Measurements from ENCODE around the gene GTF3C2. TPM values are rescaled to one million over a fixed set of nuclear protein-coding genes. Genes with fewer than 3 reads are reported as not detected.

GTF3C2 gene
- total and polyA plus RNA-seq, 2 of the 4 experiments (the other 2 are of a cell fraction), result 25.5 to 36.9 TPM

DNA sequence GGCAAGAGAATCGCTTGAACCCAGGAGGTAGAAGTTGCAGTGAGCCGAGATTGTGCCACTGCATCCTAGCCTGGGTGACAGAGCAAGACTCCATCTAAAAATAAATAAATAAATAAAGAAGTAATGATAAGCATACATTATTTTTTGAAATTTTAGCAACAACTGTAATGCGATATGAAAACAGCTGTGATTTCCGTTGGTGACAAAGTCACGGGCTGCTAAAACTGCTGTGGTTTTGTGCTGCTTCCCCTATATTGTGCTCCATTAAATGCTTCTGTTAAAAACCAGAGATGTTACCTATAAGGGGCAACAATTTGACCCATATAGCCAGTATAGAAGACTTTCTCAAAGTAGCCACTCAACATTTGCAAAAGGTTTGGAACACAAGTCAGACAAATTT, 66.0 kb downstream of the GTF3C2 start:
- Histone ChIP-seq H3K9me3 (ENCODE audit: control insufficient read depth, insufficient read depth, low read length) (no peaks in the 10 kb centered on the region), H2AFZ (replicated peaks; ENCODE audit: low read length, poor library complexity) (no peak overlapping the region), H4K91ac (ENCODE audit: insufficient read depth, low read depth, low read length) (no peak overlapping the region), H3K4me2 (ENCODE audit: low read depth, low read length) (no peak overlapping the region), H2BK15ac (ENCODE audit: low read depth, low read length) (no peak overlapping the region), H3K27me3 (ENCODE audit: control insufficient read depth, insufficient read depth, low read length) (peaks cover 7% of the 10 kb centered on the region), H3K18ac (ENCODE audit: low read depth, low read length) (no peak overlapping the region), H3K56ac (ENCODE audit: extremely low read depth, insufficient read depth, low read length) (no peak overlapping the region), H2BK20ac (ENCODE audit: low read depth, low read length) (no peak overlapping the region), H3K4me1 (ENCODE audit: control insufficient read depth, insufficient read depth, low read length) (peaks cover 11% of the 10 kb centered on the region), H3K4ac (ENCODE audit: low read depth, low read length) (no peak overlapping the region), H3K9me1 (ENCODE audit: insufficient read depth, low read length) (peaks cover 10% of the 10 kb centered on the region), H3K9ac (ENCODE audit: low read depth, low read length) (no peak overlapping the region), H3K36me3 (ENCODE audit: control insufficient read depth, insufficient read depth, low read length) (no peaks in the 10 kb centered on the region), H4K8ac (ENCODE audit: low read depth in 2 of 2, low read length in 2 of 2) (no peak overlapping the region), H4K5ac (ENCODE audit: low read depth, low read length) (no peak overlapping the region), H3K4me3 (ENCODE audit: insufficient read depth, low read depth, low read length) (no peak overlapping the region), H3K14ac (replicated peaks; ENCODE audit: low read depth, low read length) (no peak overlapping the region), H2AK9ac (replicated peaks; ENCODE audit: low read depth, low read length, poor library complexity) (no peak overlapping the region), H2BK5ac (ENCODE audit: low read depth, low read length, poor library complexity, severe bottlenecking) (no peak overlapping the region), H3K27ac (ENCODE audit: insufficient read depth, low read length) (no peak overlapping the region), H3K79me1 (ENCODE audit: low read depth in 1 of 2, low read length in 2 of 2) (no peaks in the 10 kb centered on the region), H4K20me1 (ENCODE audit: insufficient read depth, low read length) (no peaks in the 10 kb centered on the region; the same call in 1 of the 2 replicates), H3K23ac (ENCODE audit: low read depth, low read length) (no peak overlapping the region), H2AK5ac (ENCODE audit: low read depth, low read length) (no peak overlapping the region), H2BK120ac (ENCODE audit: low read depth, low read length) (no peak overlapping the region)
- POLR2A ChIA-PET (ENCODE audit: unreplicated experiment), result no interaction called here
- BruUV-seq (replicated peaks), result no TSS peak
- WGBS, 2 experiments (ENCODE audit: extremely low coverage in 2 of 2, insufficient read length in 1 of 2), result no CpG with 5 or more reads among the region's 5 CpGs
- intact Hi-C loops (cut with micrococcal nuclease) (no loop called here), in situ Hi-C loops (cut with MboI; ENCODE audit: low sequenced_read_pairs) (no loop called here), dilution Hi-C loops (cut with HindIII; ENCODE audit: low sequenced_read_pairs, unreplicated experiment) (no loop called here)
- DNase-seq, result no peak
- CTCF ChIA-PET, result interaction anchor here (1.4 kb wide), 1 partner anchor 10 kb away, joined by 4 read pairs; no protein-coding TSS in a partner anchor
- no peak for ATAC-seq (ENCODE audit: low read depth)
- TF ChIP-seq MAFK (IDR thresholded peaks at IDR 0.05; ENCODE audit: low read depth, low read length), result no peak
- TF ChIP-seq RAD21 (IDR thresholded peaks at IDR 0.05; ENCODE audit: low read length), result no peak
- no peak for TF ChIP-seq SMC3 (IDR thresholded peaks at IDR 0.05; ENCODE audit: low read depth, low read length)
- TF ChIP-seq, protein P1, sequence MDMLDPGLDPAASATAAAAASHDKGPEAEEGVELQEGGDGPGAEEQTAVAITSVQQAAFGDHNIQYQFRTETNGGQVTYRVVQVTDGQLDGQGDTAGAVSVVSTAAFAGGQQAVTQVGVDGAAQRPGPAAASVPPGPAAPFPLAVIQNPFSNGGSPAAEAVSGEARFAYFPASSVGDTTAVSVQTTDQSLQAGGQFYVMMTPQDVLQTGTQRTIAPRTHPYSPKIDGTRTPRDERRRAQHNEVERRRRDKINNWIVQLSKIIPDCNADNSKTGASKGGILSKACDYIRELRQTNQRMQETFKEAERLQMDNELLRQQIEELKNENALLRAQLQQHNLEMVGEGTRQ (IDR thresholded peaks at IDR 0.05; ENCODE audit: low read depth, low read length), result no peak
- no peak for TF ChIP-seq MAZ (IDR thresholded peaks at IDR 0.05; ENCODE audit: borderline replicate concordance, low read depth, low read length)
- TF ChIP-seq CEBPB (IDR thresholded peaks at IDR 0.05; ENCODE audit: low read depth, low read length), result no peak
- no peak for TF ChIP-seq RCOR1 (IDR thresholded peaks at IDR 0.05; ENCODE audit: insufficient replicate concordance, low read length)
- TF ChIP-seq FOS (IDR thresholded peaks at IDR 0.05; ENCODE audit: low read depth, low read length), result no peak
- TF ChIP-seq CHD1 (IDR thresholded peaks at IDR 0.05; ENCODE audit: low read depth, low read length), result no peak
- TF ChIP-seq MXI1 (IDR thresholded peaks at IDR 0.05; ENCODE audit: borderline replicate concordance, low read depth, low read length), result no peak
- TF ChIP-seq RFX5 (IDR thresholded peaks at IDR 0.05; ENCODE audit: low read depth, low read length), result no peak
- TF ChIP-seq, protein P2, sequence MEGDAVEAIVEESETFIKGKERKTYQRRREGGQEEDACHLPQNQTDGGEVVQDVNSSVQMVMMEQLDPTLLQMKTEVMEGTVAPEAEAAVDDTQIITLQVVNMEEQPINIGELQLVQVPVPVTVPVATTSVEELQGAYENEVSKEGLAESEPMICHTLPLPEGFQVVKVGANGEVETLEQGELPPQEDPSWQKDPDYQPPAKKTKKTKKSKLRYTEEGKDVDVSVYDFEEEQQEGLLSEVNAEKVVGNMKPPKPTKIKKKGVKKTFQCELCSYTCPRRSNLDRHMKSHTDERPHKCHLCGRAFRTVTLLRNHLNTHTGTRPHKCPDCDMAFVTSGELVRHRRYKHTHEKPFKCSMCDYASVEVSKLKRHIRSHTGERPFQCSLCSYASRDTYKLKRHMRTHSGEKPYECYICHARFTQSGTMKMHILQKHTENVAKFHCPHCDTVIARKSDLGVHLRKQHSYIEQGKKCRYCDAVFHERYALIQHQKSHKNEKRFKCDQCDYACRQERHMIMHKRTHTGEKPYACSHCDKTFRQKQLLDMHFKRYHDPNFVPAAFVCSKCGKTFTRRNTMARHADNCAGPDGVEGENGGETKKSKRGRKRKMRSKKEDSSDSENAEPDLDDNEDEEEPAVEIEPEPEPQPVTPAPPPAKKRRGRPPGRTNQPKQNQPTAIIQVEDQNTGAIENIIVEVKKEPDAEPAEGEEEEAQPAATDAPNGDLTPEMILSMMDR (conservative IDR thresholded peaks at IDR 0.05; ENCODE audit: low read depth, low read length), result no peak
- TF ChIP-seq, protein P3, sequence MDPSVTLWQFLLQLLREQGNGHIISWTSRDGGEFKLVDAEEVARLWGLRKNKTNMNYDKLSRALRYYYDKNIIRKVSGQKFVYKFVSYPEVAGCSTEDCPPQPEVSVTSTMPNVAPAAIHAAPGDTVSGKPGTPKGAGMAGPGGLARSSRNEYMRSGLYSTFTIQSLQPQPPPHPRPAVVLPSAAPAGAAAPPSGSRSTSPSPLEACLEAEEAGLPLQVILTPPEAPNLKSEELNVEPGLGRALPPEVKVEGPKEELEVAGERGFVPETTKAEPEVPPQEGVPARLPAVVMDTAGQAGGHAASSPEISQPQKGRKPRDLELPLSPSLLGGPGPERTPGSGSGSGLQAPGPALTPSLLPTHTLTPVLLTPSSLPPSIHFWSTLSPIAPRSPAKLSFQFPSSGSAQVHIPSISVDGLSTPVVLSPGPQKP (IDR thresholded peaks at IDR 0.05; ENCODE audit: borderline replicate concordance, low read depth, low read length), result no peak

All from IMR-90 (cell line).